ENCODE results near the gene SHANK1. TPM values are rescaled to one million over a fixed set of nuclear protein-coding genes. Genes with fewer than 3 reads are reported as not detected.

The SHANK1 gene
- total and polyA plus RNA-seq, 2 of the 13 experiments (the other 11 are each of a cell fraction or from before 2014, with no cell fraction given), result not detected

GRCh38 chr19:50667759-50668231, 51.8 kb downstream of the SHANK1 start:
- ATAC-seq, result no peak

More at GRCh38 chr19:50667759-50668231, 51.8 kb downstream of the SHANK1 start:
- WGBS (ENCODE audit: low lambda C conversion rate), result no CpG with 5 or more reads among the region's 58 CpGs
- H3K36me3 ChIP-seq (replicated peaks in 1 of 2; ENCODE audit: control insufficient read depth in 1 of 2, insufficient read depth in 2 of 2, low read length in 2 of 2), result no peaks in the 10 kb centered on the region
- no peak overlapping the region for H3K4me2 ChIP-seq (ENCODE audit: low read depth, low read length)
- in situ Hi-C loops (cut with HindIII; ENCODE audit: extremely low pct_ligation_motif_present, low pct_unique_long_range_greater_than_20kb) (no loop called here), intact Hi-C loops (cut with micrococcal nuclease; ENCODE audit: unreplicated experiment) (no loop called here)
- FAIRE-seq (no peak), DNase-seq (ENCODE audit: low spot score) (no peak)
- no peaks in the 10 kb centered on the region; the same call in 1 of the 2 replicates for H3K9me3 ChIP-seq (ENCODE audit: low read length)
- no peak overlapping the region for H3K27ac ChIP-seq (ENCODE audit: extremely low read length, insufficient read depth, low read length)
- no peaks in the 10 kb centered on the region for H4K20me1 ChIP-seq (ENCODE audit: insufficient read depth, low read length)
- TF ChIP-seq, protein P1, sequence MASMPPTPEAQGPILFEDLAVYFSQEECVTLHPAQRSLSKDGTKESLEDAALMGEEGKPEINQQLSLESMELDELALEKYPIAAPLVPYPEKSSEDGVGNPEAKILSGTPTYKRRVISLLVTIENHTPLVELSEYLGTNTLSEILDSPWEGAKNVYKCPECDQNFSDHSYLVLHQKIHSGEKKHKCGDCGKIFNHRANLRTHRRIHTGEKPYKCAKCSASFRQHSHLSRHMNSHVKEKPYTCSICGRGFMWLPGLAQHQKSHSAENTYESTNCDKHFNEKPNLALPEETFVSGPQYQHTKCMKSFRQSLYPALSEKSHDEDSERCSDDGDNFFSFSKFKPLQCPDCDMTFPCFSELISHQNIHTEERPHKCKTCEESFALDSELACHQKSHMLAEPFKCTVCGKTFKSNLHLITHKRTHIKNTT (CRISPR knock-in tag; IDR thresholded peaks at IDR 0.05), result no peak
- TF ChIP-seq ZNF407 (CRISPR knock-in tag; IDR thresholded peaks at IDR 0.05; ENCODE audit: not compliant biosample characterization) (no peak), FUBP1 (CRISPR knock-in tag; IDR thresholded peaks at IDR 0.05; ENCODE audit: borderline replicate concordance) (no peak), RAD21 (CRISPR knock-in tag; IDR thresholded peaks at IDR 0.05) (no peak), SRSF4 (IDR thresholded peaks at IDR 0.05; ENCODE audit: low read depth, low read length, poor library complexity, severe bottlenecking) (no peak), ZNF296 (CRISPR knock-in tag; conservative IDR thresholded peaks at IDR 0.05) (no peak), ZBTB7A (CRISPR knock-in tag; IDR thresholded peaks at IDR 0.05) (no peak), CREM (IDR thresholded peaks at IDR 0.05) (no peak), CREM (CRISPR knock-in tag; IDR thresholded peaks at IDR 0.05) (no peak)
- H3K4me1 ChIP-seq (ENCODE audit: insufficient read depth, low read length), result no peaks in the 10 kb centered on the region
- BruUV-seq (replicated peaks), result no TSS peak
- no peak overlapping the region for H2AFZ ChIP-seq (ENCODE audit: low read length)
- H3K79me2 ChIP-seq (ENCODE audit: insufficient read depth, low read length), result no peaks in the 10 kb centered on the region
- no peak overlapping the region for H3K9ac ChIP-seq (ENCODE audit: insufficient read depth, low read depth, low read length)
- H3K4me3 ChIP-seq (replicated peaks in 1 of 3; ENCODE audit: insufficient read depth in 1 of 3, low read depth in 2 of 3, low read length in 3 of 3), result no peak overlapping the region
- POLR2A ChIA-PET, result no interaction called here
- CTCF ChIA-PET (ENCODE audit: low intra/inter-chr PET ratio, low total read pairs), result no interaction called here
- H3K27me3 ChIP-seq (ENCODE audit: control insufficient read depth in 1 of 2, insufficient read depth in 2 of 2, low read length in 2 of 2), result peaks cover 4 to 28% of the 10 kb centered on the region in 2 experiments; a peak in 4 of 5 replicates

Measured in HepG2 (cell line).